ENCODE measurements around the gene RBP3.

GRCh38 chr10:47318706-47319105 is 29.5 kb upstream of the RBP3 start:
- TF ChIP-seq CTCF (IDR thresholded peaks at IDR 0.05; ENCODE audit: poor library complexity, severe bottlenecking) (no peak), RAD21 (conservative IDR thresholded peaks at IDR 0.05) (no peak), EZH2 (IDR thresholded peaks at IDR 0.05; ENCODE audit: borderline replicate concordance, insufficient read depth, low read length, poor library complexity, severe bottlenecking) (no peak), REST (IDR thresholded peaks at IDR 0.05; ENCODE audit: borderline replicate concordance) (no peak), EP300 (conservative IDR thresholded peaks at IDR 0.05; ENCODE audit: poor library complexity, severe bottlenecking) (no peak), POLR2AphosphoS5 (IDR thresholded peaks at IDR 0.05) (no peak), TAF1 (IDR thresholded peaks at IDR 0.05; ENCODE audit: low read depth) (no peak), SMC3 (conservative IDR thresholded peaks at IDR 0.05; ENCODE audit: poor library complexity) (no peak), MXI1 (conservative IDR thresholded peaks at IDR 0.05; ENCODE audit: poor library complexity, severe bottlenecking) (no peak)

Data from neural cell (in vitro differentiated cells).